Adrenal gland (tissue), 12 donors: ENCODE measurements around the gene DDX25. TPM values are rescaled to one million over a fixed set of nuclear protein-coding genes. Genes with fewer than 3 reads are reported as not detected.

Experiments
- DNase-seq, 7 donors: peaks; one replicate each; pipeline ENCODE4 v3.0.0-alpha.2; 2019 to 2020
- H3K27ac ChIP-seq, 5 donors: fragments of 200-600 bp; sonication (generic) in 4 of 5; 1 replicate in 3 of 5; 2 replicates in 2 of 5; pipeline versions ENCODE4 v1.5.1 to v1.8.0; 2016 to 2020; ENCODE audit warnings: mild to moderate bottlenecking in 1 of 5
- H3K27me3 ChIP-seq: fragments of 200-600 bp; 2 replicates; pipeline ENCODE4 v1.8.0; 2021
- H3K36me3 ChIP-seq, 2 donors: fragments of 200-600 bp; replicated peaks in 1 of 2; 1 replicate in 1 of 2; 2 replicates in 1 of 2; pipeline versions ENCODE4 v1.5.1 to v1.8.0; 2018 to 2022
- H3K4me1 ChIP-seq, 2 donors: fragments of 200-600 bp; replicated peaks in 1 of 2; 1 replicate in 1 of 2; 2 replicates in 1 of 2; pipeline versions ENCODE4 v1.5.1 to v1.8.0; 2018 to 2021
- H3K4me3 ChIP-seq, 4 donors: fragments of 200-600 bp; sonication (generic) in 3 of 4; one replicate each; pipeline ENCODE4 v1.5.1; 2016 to 2018
- H3K9me3 ChIP-seq, 3 donors: fragments of 200-600 bp; sonication (generic) in 1 of 3; replicated peaks in 1 of 3; 1 replicate in 2 of 3; 2 replicates in 1 of 3; pipeline versions ENCODE4 v1.5.1 to v1.8.0; 2016 to 2021
- CTCF ChIP-seq, 6 experiments: fragments of 450-650 bp in 4 of 6; fragments of 200-600 bp in 2 of 6; sonication (generic) in 1 of 6; IDR thresholded peaks; 1 replicate in 5 of 6; 2 replicates in 1 of 6; pipeline versions ENCODE4 v1.5.1 to v1.8.0; 2016 to 2021; ENCODE audit warnings: antibody characterized with exemption in 6 of 6, mild to moderate bottlenecking in 2 of 6, moderate library complexity in 1 of 6
- POLR2A ChIP-seq, 2 donors: fragments of 450-650 bp; IDR thresholded peaks; one replicate each; pipeline ENCODE4 v1.6.1; 2017; ENCODE audit warnings: antibody characterized with exemption in 2 of 2, mild to moderate bottlenecking in 2 of 2, moderate library complexity in 1 of 2
- WGBS, 4 donors: extraction: QIAGEN DNeasy Blood & Tissue Kit in 2 of 4; methylation state at CpG; one replicate each; pipeline versions ENCODE4 v1.1.5 to v1.1.7; 2013 to 2017; 5-methylcytosine and 5-hydroxymethylcytosine counted together
- intact Hi-C, 2 donors: fragments of 100-400 bp; cut with DNase I; formaldehyde crosslinking; loops; one replicate each; pipeline versions ENCODE4 v1.14.1 to v1.15.0; 2022 to 2023
- polyA plus RNA-seq, 3 donors: library from polyadenylated mRNA; stranded (reverse); fragments of 200-250 nt in 2 of 3; fragments of 350-450 nt in 1 of 3; fragmentation: Illumina TruSeq in 1 of 3; extraction: RNeasy Lipid Tissue Mini Kit (QIAGEN cat#74804) in 1 of 3; gene quantifications; one replicate each; pipeline ENCODE4 v1.2.3, GENCODE V29; 2013 to 2014
- total RNA-seq, 9 donors: library from RNA; depleted of rRNA in 4 of 9; stranded (reverse); fragments of >200 nt in 4 of 9; fragments of 120-200 nt in 1 of 9; fragmentation: NEBNext Ultra II Directional in 1 of 9; extraction: Animal tissue kit (Norgen Biotek cat#: 25700) in 1 of 9; gene quantifications; one replicate each; pipeline versions ENCODE4 v1.1.0 to v1.2.4, GENCODE V29; 2013 to 2023
- donor health status: healthy with polysubstance abuse.
- donor health status: Bipolar disorder and iron deficiency.
- donor health status: DM: yes; HTN: yes; CAD: no.
- donor health status: DM: no; HTN: no; CAD: no.
- donor health status: DM: no; HTN: no; CAD: no.
- donor health status: DM: yes; HTN: yes; CAD: no.

The DDX25 gene
- total and polyA plus RNA-seq, 12 donors, result 0.18 to 7.4 (median 0.98) TPM; not detected in 3

DNA sequence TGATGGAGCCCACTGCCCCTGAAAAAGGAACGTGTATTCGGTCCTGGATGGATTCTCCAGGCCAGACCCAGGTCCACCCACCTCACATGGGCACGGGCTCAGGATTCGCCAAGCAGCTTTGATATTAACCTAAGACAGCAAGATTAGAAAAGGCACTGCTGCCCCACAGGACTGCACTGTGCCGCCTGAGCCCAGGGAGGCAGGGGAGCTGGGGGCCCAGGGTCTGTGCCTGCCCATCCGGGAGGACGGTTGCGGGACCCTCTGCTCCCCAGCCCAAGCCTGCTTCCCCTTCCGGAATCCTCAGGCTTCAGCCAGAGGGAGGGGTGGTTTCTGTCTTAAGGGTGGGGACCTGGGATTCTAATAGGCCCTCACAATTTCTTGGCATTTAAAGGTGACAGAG is 28.0 kb downstream of the DDX25 start:
- no peak overlapping the region for H3K27ac ChIP-seq
- WGBS, 4 donors, result 74 to 91% (median 81%) methylated on average over 2 to 9 of the region's 9 CpGs
- peaks cover 0 to 6% (median 0%) of the 10 kb centered on the region in 3 donors for H3K9me3 ChIP-seq
- no peak overlapping the region for H3K4me3 ChIP-seq
- H3K4me1 ChIP-seq, result no peaks in the 10 kb centered on the region
- no peaks in the 10 kb centered on the region for H3K36me3 ChIP-seq
- peak in 1 of 7 donors; percentile 45 for DNase-seq
- intact Hi-C loops, result no loop called here
- TF ChIP-seq POLR2A (IDR thresholded peaks at IDR 0.05) (no peak), CTCF (IDR thresholded peaks at IDR 0.05) (no peak)
- H3K27me3 ChIP-seq, result peaks cover 3% of the 10 kb centered on the region

- H3K27ac ChIP-seq, result no peak overlapping the region
- WGBS, 4 donors, result 65 to 72% (median 68%) methylated on average over 12 of the region's 12 CpGs
- H3K36me3 ChIP-seq, result no peaks in the 10 kb centered on the region
- peaks cover 3% of the 10 kb centered on the region for H3K27me3 ChIP-seq
- TF ChIP-seq POLR2A (IDR thresholded peaks at IDR 0.05) (no peak), CTCF (IDR thresholded peaks at IDR 0.05) (no peak)
- H3K9me3 ChIP-seq, result peaks cover 0 to 6% (median 0%) of the 10 kb centered on the region in 3 donors
- H3K4me1 ChIP-seq, result no peaks in the 10 kb centered on the region
- peak in 1 of 7 donors; percentile 39 for DNase-seq
- H3K4me3 ChIP-seq, result no peak overlapping the region
- intact Hi-C loops, result no loop called here
Observed at GRCh38 chr11:125933030-125933813, 28.9 kb downstream of the DDX25 start.

DNA sequence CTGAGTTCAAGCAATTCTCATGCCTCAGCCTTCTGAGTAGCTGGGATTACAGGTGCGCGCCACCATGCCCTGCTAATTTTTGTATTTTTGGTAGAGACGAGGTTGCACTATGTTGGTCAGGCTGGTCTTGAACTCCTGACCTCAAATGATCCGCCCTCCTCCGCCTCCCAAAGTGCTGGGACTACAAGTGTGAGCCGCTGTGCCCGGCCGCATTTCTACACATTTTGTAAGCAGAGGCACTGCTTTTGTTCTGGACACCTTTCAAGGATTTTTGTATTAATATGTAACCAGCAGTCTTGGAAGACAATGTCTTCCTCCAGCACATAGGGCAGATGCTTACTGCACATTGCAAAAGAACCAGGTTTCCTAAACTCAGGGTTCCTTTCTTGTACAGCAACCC is 30.2 kb downstream of the DDX25 start:
- no peak overlapping the region for H3K27ac ChIP-seq
- H3K27me3 ChIP-seq, result peaks cover 3% of the 10 kb centered on the region
- no peaks in the 10 kb centered on the region for H3K9me3 ChIP-seq
- no peak overlapping the region for H3K4me3 ChIP-seq
- no peaks in the 10 kb centered on the region for H3K36me3 ChIP-seq
- intact Hi-C loops, result no loop called here
- no peaks in the 10 kb centered on the region for H3K4me1 ChIP-seq
- TF ChIP-seq POLR2A (IDR thresholded peaks at IDR 0.05), result no peak
- no peak for TF ChIP-seq CTCF (IDR thresholded peaks at IDR 0.05)
- 85 to 94% (median 89%) methylated on average over 8 of the region's 8 CpGs for WGBS, 4 donors
- peak in 1 of 7 donors; percentile 4 for DNase-seq

DNA sequence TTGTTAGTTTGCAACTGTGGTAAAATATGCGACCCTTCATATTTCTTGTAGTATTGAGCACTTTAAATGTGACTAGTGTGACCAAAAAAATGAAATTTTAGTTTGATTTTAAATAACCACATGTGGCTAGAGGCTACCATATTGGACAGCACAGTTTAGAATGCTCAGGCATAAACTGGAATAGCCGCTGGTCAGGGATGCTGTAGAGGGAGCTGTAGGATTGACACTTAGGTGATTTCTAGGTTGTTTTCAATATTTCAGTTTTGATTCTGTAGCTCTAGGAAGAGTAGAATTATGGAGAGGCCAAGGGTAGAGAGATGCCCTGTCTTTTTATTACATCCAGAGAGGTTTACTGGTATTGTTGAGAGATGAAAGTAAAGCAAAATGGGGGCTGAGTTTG is 30.7 kb downstream of the DDX25 start:
- intact Hi-C loops, result no loop called here
- peaks cover under 1% of the 10 kb centered on the region for H3K27me3 ChIP-seq
- no peaks in the 10 kb centered on the region for H3K9me3 ChIP-seq
- no peak overlapping the region for H3K27ac ChIP-seq
- H3K4me3 ChIP-seq, result no peak overlapping the region
- TF ChIP-seq CTCF (IDR thresholded peaks at IDR 0.05) (no peak), POLR2A (IDR thresholded peaks at IDR 0.05) (no peak)
- 76 to 95% (median 90%) methylated on average over 2 of the region's 2 CpGs for WGBS, 4 donors
- no peaks in the 10 kb centered on the region for H3K36me3 ChIP-seq
- H3K4me1 ChIP-seq, result no peaks in the 10 kb centered on the region
- no peak for DNase-seq
